ENCODE results near the gene C2CD2. TPM values are rescaled to one million over a fixed set of nuclear protein-coding genes. Genes with fewer than 3 reads are reported as not detected.

The C2CD2 gene
- total and polyA plus RNA-seq, 2 of the 8 experiments (the other 6 are each of a cell fraction or from before 2014, with no cell fraction given) = 10.4 to 13.0 TPM

DNA sequence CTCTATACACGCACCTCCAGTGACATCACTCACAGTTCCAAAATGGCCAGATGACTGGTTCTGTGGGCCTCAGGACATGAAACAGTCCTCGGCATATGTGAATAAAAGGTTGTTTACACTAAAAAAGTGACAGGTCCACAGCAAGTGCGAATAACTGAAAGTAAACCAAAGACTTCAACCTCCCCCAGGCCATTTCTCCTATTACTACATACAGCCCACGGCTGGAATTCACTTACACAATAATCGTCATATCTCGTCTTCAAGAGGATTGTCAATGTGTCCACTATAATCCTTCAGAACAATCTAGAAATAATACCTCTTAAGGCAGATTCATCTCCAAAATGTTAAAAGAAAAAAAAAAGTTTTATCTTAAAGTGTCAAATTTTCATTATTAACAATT is 72.8 kb downstream of the C2CD2 start:
- FAIRE-seq = no peak
- ChIA-PET POLR2A (ENCODE audit: partially characterized antibody) (no interaction called here), CTCF (ENCODE audit: partially characterized antibody) (no interaction called here)
- TF ChIP-seq FOSL1 (IDR thresholded peaks at IDR 0.05; ENCODE audit: insufficient read depth, low read depth, low read length) = no peak
- TF ChIP-seq EP300 (IDR thresholded peaks at IDR 0.05; ENCODE audit: borderline replicate concordance in 1 of 2, low read depth in 2 of 2, low read length in 2 of 2) = no peak
- no peak for TF ChIP-seq NANOG (IDR thresholded peaks at IDR 0.05; ENCODE audit: insufficient read depth, low read depth, low read length, poor library complexity, severe bottlenecking)
- TF ChIP-seq, protein P1, sequence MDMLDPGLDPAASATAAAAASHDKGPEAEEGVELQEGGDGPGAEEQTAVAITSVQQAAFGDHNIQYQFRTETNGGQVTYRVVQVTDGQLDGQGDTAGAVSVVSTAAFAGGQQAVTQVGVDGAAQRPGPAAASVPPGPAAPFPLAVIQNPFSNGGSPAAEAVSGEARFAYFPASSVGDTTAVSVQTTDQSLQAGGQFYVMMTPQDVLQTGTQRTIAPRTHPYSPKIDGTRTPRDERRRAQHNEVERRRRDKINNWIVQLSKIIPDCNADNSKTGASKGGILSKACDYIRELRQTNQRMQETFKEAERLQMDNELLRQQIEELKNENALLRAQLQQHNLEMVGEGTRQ (IDR thresholded peaks at IDR 0.05; ENCODE audit: low read length) = no peak
- no peak for TF ChIP-seq SRF (IDR thresholded peaks at IDR 0.05; ENCODE audit: low read depth, low read length)
- no peak for TF ChIP-seq GTF2F1 (IDR thresholded peaks at IDR 0.05; ENCODE audit: borderline replicate concordance, low read depth, low read length)
- no peak for TF ChIP-seq BCL11A (IDR thresholded peaks at IDR 0.05; ENCODE audit: low read depth in 2 of 2, low read length in 2 of 2)
- TF ChIP-seq, protein P2, sequence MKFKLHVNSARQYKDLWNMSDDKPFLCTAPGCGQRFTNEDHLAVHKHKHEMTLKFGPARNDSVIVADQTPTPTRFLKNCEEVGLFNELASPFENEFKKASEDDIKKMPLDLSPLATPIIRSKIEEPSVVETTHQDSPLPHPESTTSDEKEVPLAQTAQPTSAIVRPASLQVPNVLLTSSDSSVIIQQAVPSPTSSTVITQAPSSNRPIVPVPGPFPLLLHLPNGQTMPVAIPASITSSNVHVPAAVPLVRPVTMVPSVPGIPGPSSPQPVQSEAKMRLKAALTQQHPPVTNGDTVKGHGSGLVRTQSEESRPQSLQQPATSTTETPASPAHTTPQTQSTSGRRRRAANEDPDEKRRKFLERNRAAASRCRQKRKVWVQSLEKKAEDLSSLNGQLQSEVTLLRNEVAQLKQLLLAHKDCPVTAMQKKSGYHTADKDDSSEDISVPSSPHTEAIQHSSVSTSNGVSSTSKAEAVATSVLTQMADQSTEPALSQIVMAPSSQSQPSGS (IDR thresholded peaks at IDR 0.05; ENCODE audit: low read length) = no peak
- TF ChIP-seq CHD1 (IDR thresholded peaks at IDR 0.05; ENCODE audit: low read depth, low read length) = no peak
- no peak for TF ChIP-seq SAP30 (IDR thresholded peaks at IDR 0.05; ENCODE audit: insufficient read depth, insufficient replicate concordance, low read length)
- no peak for TF ChIP-seq SP4 (IDR thresholded peaks at IDR 0.05; ENCODE audit: low read length)

More for the DNA sequence above, 72.8 kb downstream of the C2CD2 start:
- Histone ChIP-seq H3K36me3 (ENCODE audit: control insufficient read depth in 2 of 4, insufficient read depth in 4 of 4, low read length in 3 of 4) (no peaks in the 10 kb centered on the region), H2BK5ac (ENCODE audit: low read depth, low read length) (no peak overlapping the region), H3K14ac (ENCODE audit: insufficient read length) (no peak overlapping the region), H2BK20ac (ENCODE audit: low read length) (no peak overlapping the region), H2BK12ac (ENCODE audit: low read depth, low read length) (no peak overlapping the region), H3K79me2 (ENCODE audit: control insufficient read depth in 1 of 2, insufficient read depth in 2 of 2, low read length in 2 of 2) (peaks cover 0 to 20% of the 10 kb centered on the region in 2 experiments; a peak in 2 of 4 replicates), H2AFZ (ENCODE audit: low read length) (no peak overlapping the region), H4K91ac (replicated peaks; ENCODE audit: insufficient read length, low read length) (no peak overlapping the region), H4K8ac (ENCODE audit: extremely low read depth, insufficient read depth, low read length) (no peak overlapping the region), H3K4me3 (ENCODE audit: extremely low read depth in 1 of 4, insufficient read depth in 2 of 4, low read depth in 3 of 4, low read length in 4 of 4) (no peak overlapping the region), H2BK15ac (ENCODE audit: low read length) (no peak overlapping the region), H3K79me1 (ENCODE audit: low read depth, low read length) (0 out of 2 replicates have a peak, but pooled peaks cover 2% of the 10 kb centered on the region), H3K9me3 (ENCODE audit: insufficient read depth in 2 of 2, low read depth in 1 of 2, low read length in 1 of 2) (no peaks in the 10 kb centered on the region), H3K4ac (replicated peaks; ENCODE audit: insufficient read length, low read depth, low read length) (no peak overlapping the region), H3K9ac (replicated peaks in 1 of 4; ENCODE audit: extremely low read depth in 1 of 4, low read depth in 3 of 4, low read length in 3 of 4) (no peak overlapping the region), H3K56ac (replicated peaks; ENCODE audit: insufficient read length, low read depth, low read length) (no peak overlapping the region), H4K20me1 (replicated peaks in 1 of 2; ENCODE audit: control insufficient read depth in 1 of 2, insufficient read depth in 2 of 2, low read length in 2 of 2) (peaks cover 0 to 3% of the 10 kb centered on the region in 2 experiments), H2BK120ac (replicated peaks; ENCODE audit: low read depth, low read length) (no peak overlapping the region), H3K23me2 (ENCODE audit: low read depth, low read length) (peaks cover 4% of the 10 kb centered on the region; the same call in 1 of the 2 replicates), H3K27me3 (replicated peaks in 1 of 4; ENCODE audit: control insufficient read depth in 3 of 4, extremely low read depth in 1 of 4, insufficient read depth in 3 of 4, low read length in 3 of 4) (no peaks in the 10 kb centered on the region), H3K4me2 (ENCODE audit: insufficient read depth in 1 of 2, low read depth in 2 of 2, low read length in 2 of 2) (no peak overlapping the region), H2AK5ac (ENCODE audit: low read depth, low read length) (no peak overlapping the region), H3K27ac (ENCODE audit: low read depth, low read length) (no peak overlapping the region), H3K4me1 (replicated peaks in 1 of 4; ENCODE audit: control insufficient read depth in 3 of 4, insufficient read depth in 4 of 4, low read length in 3 of 4) (peaks cover 0 to 17% (median 4%) of the 10 kb centered on the region in 4 experiments; a peak in 5 of 7 replicates), H3K18ac (ENCODE audit: extremely low read depth, low read length) (no peak overlapping the region), H4K5ac (ENCODE audit: insufficient read length, low read depth, low read length) (no peak overlapping the region), H3K23ac (ENCODE audit: insufficient read length) (no peak overlapping the region)
- WGBS, 2 experiments (ENCODE audit: extremely low coverage in 1 of 2, insufficient coverage in 1 of 2, insufficient read length in 1 of 2, insufficient replicate concordance in 2 of 2, low coverage in 1 of 2, low lambda C conversion rate in 2 of 2, missing lambda C conversion rate in 1 of 2) = 92% methylated on average over 6 of the region's 6 CpGs; no CpG with 5 or more reads in 1 of the 2 experiments
- DNase-seq (ENCODE audit: low read depth in 1 of 2, low spot score in 2 of 2) = no peak
